HG02763 (cell line): ENCODE measurements around the gene KHNYN.
A peak's percentile ranks its signal among the peaks of the same experiment; 100 is the strongest.
"Not testable (repeated sequence)": the region's sequence is repeated elsewhere in the genome, so short reads cannot be mapped to it uniquely, and the experiment has no call there.

Experiments used
- ATAC-seq: cut with Tn5 transposase; IDR thresholded peaks from one replicate; pipeline ENCODE4 v1.9.1; 2021; ENCODE audit warnings: mild to moderate bottlenecking, moderate library complexity; ENCODE audit not compliant: unreplicated experiment

Gene KHNYN

DNA sequence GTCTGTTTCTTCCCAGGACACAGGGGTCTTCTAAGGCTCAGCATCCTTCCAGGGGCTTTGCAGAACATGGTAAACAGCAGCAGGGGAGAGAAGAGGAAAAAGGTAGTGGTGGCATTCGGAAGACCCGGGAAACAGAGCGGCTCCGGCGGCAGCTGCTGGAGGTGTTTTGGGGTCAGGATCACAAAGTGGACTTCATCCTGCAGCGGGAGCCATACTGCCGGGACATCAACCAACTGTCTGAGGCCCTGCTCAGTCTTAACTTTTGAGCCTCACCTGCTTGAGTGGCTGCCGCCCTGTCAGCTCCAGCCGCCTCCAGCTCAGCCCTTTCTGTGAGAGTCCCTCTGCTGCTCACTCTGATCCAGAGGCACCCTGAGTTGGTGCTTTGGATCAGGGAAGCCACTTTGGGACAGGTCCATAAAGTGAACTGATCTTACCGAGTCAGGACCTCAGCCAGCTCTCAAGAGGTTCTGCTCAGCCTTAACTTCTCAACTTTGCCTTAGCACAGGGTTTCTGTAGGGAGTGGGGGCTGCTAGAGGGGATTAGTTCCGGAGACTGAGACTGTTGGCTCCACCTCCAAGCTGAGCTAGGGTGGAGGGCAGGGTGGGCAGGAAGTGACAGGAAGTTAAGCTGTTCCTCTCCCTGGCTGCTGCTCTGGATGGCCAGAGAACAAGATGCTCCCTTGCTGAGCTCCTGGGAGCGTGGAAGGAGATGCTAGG, 7.4 kb downstream of the KHNYN start:
- no peak for ATAC-seq

DNA sequence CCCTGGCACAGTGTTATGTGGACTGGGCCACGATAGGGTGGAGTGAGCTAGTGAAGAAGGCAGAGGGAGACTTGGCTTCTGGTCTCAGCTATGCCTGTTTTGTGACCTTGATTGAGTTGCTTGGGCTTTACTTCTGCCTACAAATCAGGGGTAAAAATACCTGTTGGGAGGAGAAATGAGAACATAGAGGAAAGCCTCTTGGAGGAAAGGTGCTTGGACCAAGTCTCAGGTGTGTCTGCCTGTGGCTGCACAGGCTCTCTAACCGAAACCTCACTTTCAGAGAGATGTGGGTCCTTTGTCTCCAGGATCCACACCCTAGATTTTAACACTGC, 7.9 kb downstream of the KHNYN start:
- ATAC-seq = no peak

DNA sequence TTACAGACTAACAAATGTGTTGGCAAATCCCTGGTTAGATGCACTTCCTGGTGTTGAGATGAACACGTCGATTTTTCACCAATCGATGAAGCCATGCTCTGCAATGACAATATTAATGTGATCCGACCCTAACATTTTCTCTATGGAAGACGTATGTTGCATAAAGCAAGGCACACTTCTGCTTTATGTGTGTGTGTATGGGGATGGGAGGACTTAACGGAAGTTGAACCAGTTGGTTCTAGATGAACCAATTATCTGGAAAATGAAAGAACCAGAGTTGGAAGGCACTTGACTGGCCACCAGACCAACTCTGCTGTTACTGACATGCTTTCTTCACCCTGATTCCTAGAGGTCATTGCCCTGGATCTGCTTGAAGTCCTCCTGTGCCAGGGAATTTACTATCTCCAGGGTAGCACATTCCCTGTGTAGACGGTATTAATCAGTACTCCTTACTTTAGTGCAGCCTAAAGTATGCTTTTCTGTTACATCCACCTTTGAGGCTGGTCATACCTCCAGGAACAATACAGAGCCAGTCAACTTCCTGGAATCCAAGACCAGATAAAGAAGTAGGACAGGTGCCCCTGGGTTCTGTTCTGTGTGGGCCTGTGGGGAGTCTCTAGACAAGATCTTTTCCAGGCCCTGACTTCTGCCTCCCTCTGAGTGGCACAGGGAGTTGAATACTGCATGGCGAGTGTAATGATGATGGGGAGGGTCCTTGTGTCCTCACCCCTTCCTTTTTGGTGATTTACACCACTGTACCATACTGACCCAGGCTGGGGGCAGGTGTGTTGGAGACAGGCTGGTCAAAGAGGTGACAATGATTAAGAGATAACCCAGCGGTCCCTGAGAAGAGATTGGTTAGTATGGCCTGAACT, 8.7 kb downstream of the KHNYN start:
- ATAC-seq = no peak

- ATAC-seq = no peak
Measured at GRCh38 chr14:24439257-24439656, 9.5 kb downstream of the KHNYN start.

GRCh38 chr14:24439830-24440605, 10.3 kb downstream of the KHNYN start:
- no peak for ATAC-seq

- ATAC-seq = no peak
Measured at GRCh38 chr14:24440606-24441399, 11.0 kb downstream of the KHNYN start.

DNA sequence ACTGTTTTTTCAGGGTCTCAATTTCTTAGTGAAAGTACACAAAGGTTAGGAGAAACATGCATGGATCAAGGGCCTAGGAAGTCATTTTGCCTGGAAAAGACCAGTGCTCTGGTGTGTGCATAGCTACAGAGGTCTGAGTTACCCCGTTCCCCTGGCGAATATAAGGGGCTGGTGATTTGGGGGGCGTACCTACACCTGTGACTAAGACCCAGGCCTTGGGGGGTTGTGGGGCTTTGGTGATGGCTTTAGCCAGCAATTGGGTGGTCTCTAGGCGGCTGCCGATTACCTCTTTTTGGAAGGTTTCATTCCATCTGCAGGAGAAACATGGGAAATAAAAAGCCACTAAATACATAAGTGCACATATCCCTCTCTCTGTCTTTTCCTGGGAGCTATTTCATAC, 11.7 kb downstream of the KHNYN start:
- ATAC-seq = no peak

DNA sequence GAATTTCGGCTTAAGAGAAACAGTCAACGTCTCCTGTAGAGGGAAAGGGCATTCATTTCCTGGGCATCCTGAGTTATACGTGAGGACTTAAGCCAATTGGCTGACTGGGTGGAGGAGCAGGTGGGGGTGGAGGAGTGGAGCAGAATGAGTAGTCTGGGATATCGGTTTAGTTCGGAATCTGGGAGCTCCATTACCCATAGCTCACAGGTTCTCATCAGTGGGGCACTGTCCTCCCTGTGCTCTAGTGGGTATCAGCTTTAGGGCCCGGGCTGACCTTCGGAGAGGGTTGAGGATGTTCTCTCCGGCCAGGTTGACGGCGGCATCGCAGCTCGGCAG, 12.1 kb downstream of the KHNYN start:
- ATAC-seq = peak; percentile 0

GRCh38 chr14:24442240-24443052, 12.7 kb downstream of the KHNYN start, which contains the start of gene SDR39U1:
Gene SDR39U1 (minus strand): TSS chr14:24442776. CDS start chr14:24442769, 7 bp downstream.
- ATAC-seq = peak; percentile 87

GRCh38 chr14:24443053-24443665, 13.4 kb downstream of the KHNYN start:
- ATAC-seq = no peak

GRCh38 chr14:24450828-24451227, 21.1 kb downstream of the KHNYN start:
- not testable (repeated sequence) for ATAC-seq

DNA sequence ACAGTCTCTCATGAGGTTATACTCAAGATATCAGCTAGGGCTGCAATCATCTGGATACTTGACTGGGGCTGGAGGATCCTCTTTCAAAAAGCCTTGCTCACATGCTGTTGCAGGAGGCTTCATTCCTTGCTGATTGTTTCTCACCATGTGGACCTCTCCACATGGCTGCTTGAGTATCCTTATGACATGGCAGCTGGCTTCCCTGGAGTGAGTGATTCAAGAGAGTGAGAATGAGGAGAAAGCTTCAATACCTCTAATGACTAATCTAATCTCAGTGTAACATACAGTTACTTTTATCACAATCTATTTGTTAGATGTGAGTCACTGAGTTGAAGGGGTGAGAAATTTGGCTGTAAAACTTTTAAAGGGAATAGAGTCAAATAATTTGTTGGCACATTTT, 27.2 kb downstream of the KHNYN start:
- no peak for ATAC-seq

DNA sequence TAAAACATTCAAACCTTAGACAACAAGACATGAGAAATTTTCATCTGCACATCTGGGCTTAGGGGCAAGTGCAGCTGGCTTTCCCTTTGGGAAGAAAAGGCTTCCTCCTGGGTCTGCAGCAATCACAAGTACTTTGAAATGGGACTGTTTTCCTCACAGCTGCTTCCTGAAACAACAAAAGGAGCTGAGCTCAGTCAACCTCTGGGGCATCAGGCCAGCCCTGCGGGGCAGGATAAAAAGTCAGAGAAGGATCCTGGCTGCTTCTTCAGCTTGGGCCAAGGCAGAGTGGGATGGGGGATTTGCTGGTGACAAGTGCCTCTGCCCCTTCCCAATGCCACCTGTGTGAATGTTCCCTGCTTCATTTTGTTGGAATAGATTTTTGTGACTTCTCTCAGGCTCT, 29.0 kb downstream of the KHNYN start:
- no peak for ATAC-seq

- no peak for ATAC-seq
Measured at GRCh38 chr14:24459331-24459730, 29.6 kb downstream of the KHNYN start.

DNA sequence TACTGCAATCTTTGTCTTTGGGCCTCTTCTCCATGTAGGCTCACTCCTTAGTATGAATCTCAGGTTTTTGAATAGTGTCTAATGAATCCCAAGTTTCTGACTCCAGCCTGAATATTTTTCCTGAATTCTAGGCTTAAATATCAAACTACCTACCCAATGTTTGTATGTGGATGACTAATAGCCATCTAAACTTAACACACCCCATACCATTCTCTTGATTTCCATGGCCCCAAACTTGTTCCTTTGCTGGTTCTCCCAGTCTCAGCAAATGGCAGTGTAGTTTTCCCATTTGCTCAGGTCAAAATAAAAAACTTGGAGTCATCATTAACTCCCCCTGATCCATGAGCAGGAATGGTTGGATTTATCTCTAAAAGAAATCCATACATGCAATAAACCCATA, 31.6 kb downstream of the KHNYN start:
- no peak for ATAC-seq

DNA sequence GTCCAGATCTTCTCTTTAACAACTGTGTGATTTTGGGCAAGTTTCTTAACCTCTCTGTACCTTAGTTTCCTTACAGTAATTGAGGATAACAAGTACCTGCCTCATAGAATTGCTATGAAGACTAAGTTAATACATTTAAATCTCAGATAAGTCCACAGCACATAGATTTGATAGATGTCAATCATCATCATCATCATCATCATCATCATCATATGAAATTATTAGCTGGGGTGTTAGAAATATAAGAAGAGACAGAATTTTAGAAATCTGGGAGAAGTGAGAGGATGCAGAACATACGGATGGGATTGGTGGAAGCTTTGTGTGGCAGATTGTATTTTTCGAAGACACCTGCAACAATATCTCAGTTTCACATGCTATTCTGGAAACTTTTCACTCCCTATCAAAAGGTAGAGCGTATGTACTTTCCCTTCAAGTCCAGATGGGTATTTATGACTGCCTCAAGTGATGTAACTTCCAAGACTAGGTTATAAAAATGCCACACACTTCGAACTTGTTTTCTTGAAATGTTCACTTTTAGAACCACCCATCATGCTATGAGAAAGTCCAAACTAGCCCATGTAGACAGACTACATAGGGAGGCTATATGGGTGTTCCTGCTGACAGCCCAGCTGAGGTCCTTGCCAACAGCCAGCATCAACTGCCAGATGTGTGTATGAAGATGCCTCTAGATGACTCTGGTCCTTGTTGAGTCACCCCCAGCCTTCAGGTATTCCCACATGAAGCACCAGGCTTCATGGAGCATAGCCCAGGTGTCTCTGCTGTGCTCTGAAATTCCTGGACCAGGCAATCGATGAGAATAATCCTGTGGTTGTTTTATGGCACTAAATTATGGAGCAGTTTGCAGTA, 33.5 kb downstream of the KHNYN start:
- ATAC-seq = no peak

- ATAC-seq = no peak
Measured at GRCh38 chr14:24463884-24464785, 34.4 kb downstream of the KHNYN start.

- ATAC-seq = no peak
Measured at GRCh38 chr14:24465368-24465767, 35.6 kb downstream of the KHNYN start.
